Endodermal cell (in vitro differentiated cells): ENCODE data around the gene PRKCD. TPM values are rescaled to one million over a fixed set of nuclear protein-coding genes. Genes with fewer than 3 reads are reported as not detected.
A peak's percentile ranks its signal among the peaks of the same experiment; 100 is the strongest.

Source experiments
- DNase-seq: peaks from one replicate; pipeline ENCODE4 v3.0.0-alpha.2; 2017
- H3K27ac ChIP-seq: 2 replicates; pipeline ENCODE4 v1.5.1; 2013; ENCODE audit warnings: mild to moderate bottlenecking, low read depth, low read length, moderate library complexity
- H3K27me3 ChIP-seq: 2 replicates; pipeline ENCODE4 v1.6.1; 2013; ENCODE audit warnings: mild to moderate bottlenecking, low read length, moderate library complexity; ENCODE audit not compliant: insufficient read depth, control insufficient read depth, poor library complexity, severe bottlenecking
- H3K36me3 ChIP-seq: 2 replicates; pipeline ENCODE4 v1.7.0; 2013; ENCODE audit warnings: mild to moderate bottlenecking, low read length, moderate library complexity; ENCODE audit not compliant: control insufficient read depth, insufficient read depth
- H3K4me1 ChIP-seq: one replicate; pipeline ENCODE4 v1.7.0; 2013; ENCODE audit warnings: low read length; ENCODE audit not compliant: control insufficient read depth, insufficient read depth
- H3K4me3 ChIP-seq: 2 replicates; pipeline ENCODE4 v1.5.1; 2013; ENCODE audit warnings: mild to moderate bottlenecking, low read length, moderate library complexity
- H3K9ac ChIP-seq: 2 replicates; pipeline ENCODE4 v1.6.1; 2013; ENCODE audit warnings: mild to moderate bottlenecking, low read length, moderate library complexity; ENCODE audit not compliant: poor library complexity, severe bottlenecking; ENCODE audit errors: extremely low read depth
- H3K9me3 ChIP-seq: 2 replicates; pipeline ENCODE4 v1.6.1; 2013; ENCODE audit warnings: mild to moderate bottlenecking, low read length, moderate library complexity; ENCODE audit not compliant: control insufficient read depth
- H3K27ac Mint-ChIP-seq: 2 replicates; pipeline ENCODE4 v1.8.0; 2020; ENCODE audit warnings: mixed read lengths
- H3K27me3 Mint-ChIP-seq: 2 replicates; pipeline ENCODE4 v1.8.0; 2021; ENCODE audit warnings: mild to moderate bottlenecking, mixed read lengths; ENCODE audit not compliant: insufficient read depth
- H3K36me3 Mint-ChIP-seq: 2 replicates; pipeline ENCODE4 v1.8.0; 2020; ENCODE audit warnings: low read depth, mixed read lengths
- H3K4me1 Mint-ChIP-seq: 2 replicates; pipeline ENCODE4 v1.8.0; 2020; ENCODE audit warnings: mixed read lengths
- H3K4me3 Mint-ChIP-seq: 2 replicates; pipeline ENCODE4 v1.8.0; 2020; ENCODE audit warnings: mild to moderate bottlenecking, moderate library complexity, mixed read lengths
- H3K9me3 Mint-ChIP-seq: 2 replicates; pipeline ENCODE4 v1.8.0; 2020; ENCODE audit warnings: mild to moderate bottlenecking, mixed read lengths
- WGBS, 2 experiments: methylation state at CpG; one replicate each; pipeline versions ENCODE4 v1.1.5 to v1.1.7; 2013; ENCODE audit warnings: missing lambda C conversion rate in 2 of 2, mixed read lengths in 1 of 2; ENCODE audit not compliant: insufficient coverage in 1 of 2, insufficient read length in 1 of 2; 5-methylcytosine and 5-hydroxymethylcytosine counted together
- total RNA-seq, 2 donors: library from RNA; stranded (reverse); fragmentation: NEBNext Ultra II Directional in 1 of 2; extraction: Animal tissue kit (Norgen Biotek cat#: 25700) in 1 of 2; gene quantifications; 2 replicates in 1 of 2; 3 replicates in 1 of 2; pipeline ENCODE4 v1.2.1, GENCODE V29; 2021
- TF ChIP-seq, protein P1 (sequence below): fragments of 200-600 bp; sonication (generic); conservative IDR thresholded peaks from 2 replicates; pipeline ENCODE4 v1.5.0; 2021; ENCODE audit warnings: antibody characterized with exemption, mild to moderate bottlenecking

PRKCD gene
- total RNA-seq, 2 donors from 2014 or later, result 19.9 to 26.6 TPM

DNA sequence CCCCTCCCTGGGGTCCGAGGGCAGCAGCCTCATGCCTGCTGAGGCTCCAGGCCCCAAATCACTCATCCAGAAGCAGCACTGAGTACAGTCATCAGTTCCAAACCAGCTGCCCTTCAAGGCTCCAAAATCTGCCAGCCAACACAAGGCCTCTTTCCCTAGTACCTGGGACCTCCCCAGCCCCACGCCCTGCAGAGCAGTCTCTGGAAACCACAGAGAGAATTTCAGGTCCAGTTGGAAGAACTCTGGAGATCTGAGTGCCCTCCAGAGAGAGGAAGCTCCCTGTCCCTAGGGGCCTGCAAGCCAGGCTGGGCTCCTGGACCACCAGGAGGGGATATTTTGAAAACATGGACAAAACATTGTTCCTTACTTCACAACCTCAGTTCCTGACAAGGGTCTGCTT is 68.6 kb downstream of the PRKCD start:
- TF ChIP-seq, protein P1, sequence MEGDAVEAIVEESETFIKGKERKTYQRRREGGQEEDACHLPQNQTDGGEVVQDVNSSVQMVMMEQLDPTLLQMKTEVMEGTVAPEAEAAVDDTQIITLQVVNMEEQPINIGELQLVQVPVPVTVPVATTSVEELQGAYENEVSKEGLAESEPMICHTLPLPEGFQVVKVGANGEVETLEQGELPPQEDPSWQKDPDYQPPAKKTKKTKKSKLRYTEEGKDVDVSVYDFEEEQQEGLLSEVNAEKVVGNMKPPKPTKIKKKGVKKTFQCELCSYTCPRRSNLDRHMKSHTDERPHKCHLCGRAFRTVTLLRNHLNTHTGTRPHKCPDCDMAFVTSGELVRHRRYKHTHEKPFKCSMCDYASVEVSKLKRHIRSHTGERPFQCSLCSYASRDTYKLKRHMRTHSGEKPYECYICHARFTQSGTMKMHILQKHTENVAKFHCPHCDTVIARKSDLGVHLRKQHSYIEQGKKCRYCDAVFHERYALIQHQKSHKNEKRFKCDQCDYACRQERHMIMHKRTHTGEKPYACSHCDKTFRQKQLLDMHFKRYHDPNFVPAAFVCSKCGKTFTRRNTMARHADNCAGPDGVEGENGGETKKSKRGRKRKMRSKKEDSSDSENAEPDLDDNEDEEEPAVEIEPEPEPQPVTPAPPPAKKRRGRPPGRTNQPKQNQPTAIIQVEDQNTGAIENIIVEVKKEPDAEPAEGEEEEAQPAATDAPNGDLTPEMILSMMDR, result no peak
- Histone ChIP-seq H3K36me3 (peaks cover 86% of the 10 kb centered on the region), H3K9me3 (no peaks in the 10 kb centered on the region), H3K4me1 (no peaks in the 10 kb centered on the region), H3K27ac (no peak overlapping the region), H3K9ac (no peak overlapping the region), H3K4me3 (no peak overlapping the region), H3K27me3 (no peaks in the 10 kb centered on the region)
- Mint-ChIP-seq H3K27me3 (no peaks in the 10 kb centered on the region), H3K36me3 (peaks cover 91% of the 10 kb centered on the region), H3K4me3 (no peak overlapping the region), H3K9me3 (no peaks in the 10 kb centered on the region), H3K27ac (peak overlapping the region; percentile 11), H3K4me1 (no peaks in the 10 kb centered on the region)
- WGBS, 2 experiments, result 90% methylated on average over 2 of the region's 2 CpGs; no CpG with 5 or more reads in 1 of the 2 experiments
- no peak for DNase-seq

DNA sequence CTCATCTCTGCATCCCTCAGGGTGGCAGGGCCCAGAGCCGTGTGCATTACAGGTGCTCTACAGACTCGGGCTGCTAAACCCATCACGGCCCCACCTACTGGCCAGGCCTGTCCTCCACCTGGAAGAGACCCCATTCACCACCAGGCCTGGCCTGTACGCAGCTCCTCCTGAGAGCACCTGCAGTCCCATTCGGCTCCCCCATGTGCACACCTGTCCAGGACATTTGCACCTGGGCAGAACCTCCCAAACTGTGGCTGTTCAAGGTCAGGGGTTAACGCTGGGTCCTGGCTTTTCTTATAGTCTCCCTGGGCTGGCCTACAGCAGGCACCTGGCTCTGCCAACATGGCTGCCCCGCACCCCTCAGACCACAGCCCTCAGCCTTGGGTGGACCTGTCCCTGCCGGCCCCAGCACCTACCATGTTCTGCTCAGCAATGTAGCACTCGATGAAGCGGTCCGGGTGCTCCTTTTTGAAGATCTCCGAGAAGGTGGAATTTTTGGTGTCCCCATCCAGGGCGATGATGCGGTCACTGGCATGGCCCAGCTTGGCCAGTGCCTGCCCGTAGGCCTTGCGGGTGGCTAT is 69.1 kb downstream of the PRKCD start:
- Histone ChIP-seq H3K27me3 (no peaks in the 10 kb centered on the region), H3K9me3 (no peaks in the 10 kb centered on the region), H3K36me3 (peaks cover 84% of the 10 kb centered on the region), H3K27ac (no peak overlapping the region), H3K4me3 (no peak overlapping the region), H3K4me1 (no peaks in the 10 kb centered on the region), H3K9ac (no peak overlapping the region)
- no peaks in the 10 kb centered on the region for H3K4me1 Mint-ChIP-seq
- H3K9me3 Mint-ChIP-seq, result no peaks in the 10 kb centered on the region
- H3K27ac Mint-ChIP-seq, result no peak overlapping the region
- DNase-seq, result peak; percentile 82
- H3K27me3 Mint-ChIP-seq, result no peaks in the 10 kb centered on the region
- 93 to 100% methylated on average over 10 to 16 of the region's 16 CpGs for WGBS, 2 experiments
- TF ChIP-seq, protein P1, result peak; percentile 70
- no peak overlapping the region for H3K4me3 Mint-ChIP-seq
- H3K36me3 Mint-ChIP-seq, result peaks cover 91% of the 10 kb centered on the region

DNA sequence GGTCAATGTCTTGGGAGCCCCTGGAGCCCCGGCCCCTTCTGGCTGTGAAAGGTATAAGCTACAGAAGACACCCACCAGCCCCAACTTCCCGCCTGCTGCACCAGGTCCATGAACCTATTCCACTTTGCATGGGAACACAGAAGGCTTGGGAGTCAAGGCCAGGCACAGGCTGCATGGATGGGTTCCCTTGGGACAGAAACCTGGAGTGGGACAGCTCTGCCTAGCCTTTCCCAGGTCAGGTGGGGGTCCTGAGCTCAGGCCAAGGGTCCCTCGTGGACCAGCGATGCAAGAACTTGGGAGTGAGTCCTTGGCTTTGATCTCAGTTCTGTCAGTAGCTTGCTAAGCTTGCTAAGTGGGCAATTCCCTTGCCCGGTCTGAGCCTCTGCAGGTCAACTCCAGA is 69.8 kb downstream of the PRKCD start:
- Mint-ChIP-seq H3K4me3 (no peak overlapping the region), H3K27me3 (no peaks in the 10 kb centered on the region), H3K4me1 (no peaks in the 10 kb centered on the region), H3K27ac (no peak overlapping the region), H3K36me3 (peaks cover 89% of the 10 kb centered on the region), H3K9me3 (no peaks in the 10 kb centered on the region)
- Histone ChIP-seq H3K4me3 (no peak overlapping the region), H3K27ac (no peak overlapping the region), H3K27me3 (no peaks in the 10 kb centered on the region), H3K9me3 (no peaks in the 10 kb centered on the region), H3K4me1 (no peaks in the 10 kb centered on the region), H3K36me3 (peaks cover 81% of the 10 kb centered on the region), H3K9ac (no peak overlapping the region)
- peak; percentile 43 for DNase-seq
- WGBS, 2 experiments, result 92% methylated on average over 3 to 5 of the region's 5 CpGs
- TF ChIP-seq, protein P1, result no peak
